Muscle layer of colon (tissue), 2 donors: ENCODE measurements around the gene RSPH6A.

Experiments
- H3K27ac ChIP-seq: one replicate; pipeline ENCODE4 v1.7.0; 2013; ENCODE audit warnings: low read depth, mild to moderate bottlenecking, low read length, moderate library complexity
- H3K27me3 ChIP-seq, 2 donors: one replicate each; pipeline ENCODE4 v1.7.0; 2013; ENCODE audit warnings: low read length in 2 of 2, mild to moderate bottlenecking in 2 of 2; ENCODE audit not compliant: insufficient read depth in 2 of 2, control insufficient read depth in 1 of 2
- H3K36me3 ChIP-seq: one replicate; pipeline ENCODE4 v1.7.0; 2013; ENCODE audit warnings: mild to moderate bottlenecking, low read length; ENCODE audit not compliant: insufficient read depth
- H3K4me1 ChIP-seq: one replicate; pipeline ENCODE4 v1.7.0; 2013; ENCODE audit warnings: mild to moderate bottlenecking, low read length; ENCODE audit not compliant: insufficient read depth
- H3K4me3 ChIP-seq, 2 donors: one replicate each; pipeline ENCODE4 v1.7.0; 2013; ENCODE audit warnings: low read length in 2 of 2, low read depth in 1 of 2, mild to moderate bottlenecking in 1 of 2, moderate library complexity in 1 of 2
- H3K9ac ChIP-seq: one replicate; pipeline ENCODE4 v1.7.0; 2013; ENCODE audit warnings: low read length
- H3K9me3 ChIP-seq: one replicate; pipeline ENCODE4 v1.7.0; 2013; ENCODE audit warnings: mild to moderate bottlenecking, low read length
- donor health status: abdominal sarcoma.
- donor health status: Adenocarcinoma of cecum.

Gene RSPH6A

DNA sequence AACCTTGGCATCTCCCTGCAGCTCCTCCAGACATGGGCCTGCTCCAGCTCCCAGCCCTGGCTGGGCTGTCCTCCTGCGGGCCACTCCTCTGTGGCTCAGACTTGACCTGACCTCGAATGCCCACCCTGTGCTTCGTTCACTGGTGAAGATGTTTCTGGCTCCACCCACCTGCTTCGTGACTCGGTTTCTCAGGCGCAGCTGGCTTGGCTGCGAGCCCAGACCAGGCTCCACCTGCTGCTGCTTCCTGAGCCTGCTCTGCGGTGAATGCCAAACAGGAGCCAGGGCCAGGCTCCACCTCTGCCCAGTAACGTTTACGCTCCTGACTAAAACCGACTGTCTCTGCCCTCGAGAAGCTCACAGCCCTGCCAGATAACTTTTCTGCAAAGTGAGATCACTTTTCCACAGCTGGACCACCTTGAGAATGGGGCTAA, 8.9 kb upstream of the RSPH6A start:
- H3K36me3 ChIP-seq, result peaks cover 72% of the 10 kb centered on the region
- no peak overlapping the region for H3K9ac ChIP-seq
- no peaks in the 10 kb centered on the region for H3K27me3 ChIP-seq
- H3K9me3 ChIP-seq, result no peaks in the 10 kb centered on the region
- no peak overlapping the region for H3K4me3 ChIP-seq
- no peak overlapping the region for H3K27ac ChIP-seq
- H3K4me1 ChIP-seq, result no peaks in the 10 kb centered on the region

DNA sequence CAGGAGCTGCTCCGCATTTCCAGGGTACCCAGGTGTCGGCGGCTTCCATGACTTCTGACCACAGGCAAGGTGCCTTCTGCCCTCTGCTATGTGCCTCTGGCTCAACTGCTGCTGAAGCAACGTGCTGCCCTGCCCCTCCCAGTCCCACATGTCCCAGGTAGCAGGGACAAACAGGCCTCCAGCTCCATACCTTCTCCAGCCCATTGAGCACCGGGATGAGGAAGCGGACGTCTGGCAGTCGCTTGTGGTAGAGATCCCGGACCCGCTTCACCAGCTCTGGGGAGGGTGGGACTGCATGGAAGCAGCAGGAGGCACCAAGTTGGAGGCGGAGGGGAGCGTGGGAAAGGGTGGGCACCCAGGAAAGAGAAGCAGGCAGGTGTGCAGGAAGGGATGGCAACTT, 8.1 kb upstream of the RSPH6A start:
- Histone ChIP-seq H3K36me3 (peaks cover 63% of the 10 kb centered on the region), H3K27me3 (no peaks in the 10 kb centered on the region), H3K4me3 (no peak overlapping the region), H3K4me1 (no peaks in the 10 kb centered on the region), H3K9ac (no peak overlapping the region), H3K27ac (no peak overlapping the region), H3K9me3 (no peaks in the 10 kb centered on the region)

DNA sequence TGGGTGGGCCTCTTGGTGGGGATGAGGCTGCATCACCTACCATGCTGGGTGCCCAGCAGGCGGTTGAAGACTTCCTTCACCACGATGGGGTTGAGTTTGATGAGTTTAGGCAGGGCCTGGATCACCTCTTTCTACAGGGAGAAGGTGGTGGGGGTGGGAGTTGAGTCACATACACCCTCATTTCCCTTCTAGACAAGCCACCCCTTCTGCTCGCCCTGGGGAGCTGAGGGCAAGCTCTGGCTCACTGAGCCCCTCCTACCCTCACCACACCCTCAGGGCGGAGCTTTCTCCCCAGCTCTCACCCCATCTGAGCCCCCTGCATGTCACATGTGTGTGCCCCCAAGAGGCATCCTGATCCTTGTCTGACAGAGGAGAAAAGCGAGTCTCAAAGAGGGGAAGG, 7.6 kb upstream of the RSPH6A start:
- no peak overlapping the region for H3K9ac ChIP-seq
- no peaks in the 10 kb centered on the region for H3K9me3 ChIP-seq
- H3K4me3 ChIP-seq, result no peak overlapping the region
- H3K4me1 ChIP-seq, result no peaks in the 10 kb centered on the region
- no peak overlapping the region for H3K27ac ChIP-seq
- no peaks in the 10 kb centered on the region for H3K27me3 ChIP-seq
- H3K36me3 ChIP-seq, result peaks cover 59% of the 10 kb centered on the region

DNA sequence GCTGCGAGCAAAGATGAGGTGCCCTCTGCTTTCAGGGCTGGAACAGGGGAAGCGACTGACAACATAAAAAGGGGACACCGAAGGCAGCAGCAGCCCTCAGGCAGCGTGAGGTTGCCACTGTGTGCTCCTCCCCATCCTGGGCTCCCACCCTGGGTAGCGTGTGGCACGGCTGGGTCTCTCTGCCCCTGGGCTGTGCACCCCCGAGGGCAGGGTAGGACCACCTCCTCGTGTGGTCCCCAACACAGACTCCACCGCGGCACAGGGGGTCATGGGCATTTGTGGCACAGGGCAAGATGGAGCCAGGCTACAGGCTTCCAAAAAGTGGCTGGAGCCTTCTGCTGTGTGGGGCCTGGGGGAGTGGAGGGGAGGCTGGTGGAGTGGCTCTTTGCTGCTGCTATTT, 6.5 kb upstream of the RSPH6A start:
- Histone ChIP-seq H3K4me1 (no peaks in the 10 kb centered on the region), H3K9me3 (no peaks in the 10 kb centered on the region), H3K27me3 (peaks cover 0 to 2% of the 10 kb centered on the region in 2 donors), H3K27ac (no peak overlapping the region), H3K9ac (no peak overlapping the region), H3K4me3 (no peak overlapping the region), H3K36me3 (peaks cover 47% of the 10 kb centered on the region)

DNA sequence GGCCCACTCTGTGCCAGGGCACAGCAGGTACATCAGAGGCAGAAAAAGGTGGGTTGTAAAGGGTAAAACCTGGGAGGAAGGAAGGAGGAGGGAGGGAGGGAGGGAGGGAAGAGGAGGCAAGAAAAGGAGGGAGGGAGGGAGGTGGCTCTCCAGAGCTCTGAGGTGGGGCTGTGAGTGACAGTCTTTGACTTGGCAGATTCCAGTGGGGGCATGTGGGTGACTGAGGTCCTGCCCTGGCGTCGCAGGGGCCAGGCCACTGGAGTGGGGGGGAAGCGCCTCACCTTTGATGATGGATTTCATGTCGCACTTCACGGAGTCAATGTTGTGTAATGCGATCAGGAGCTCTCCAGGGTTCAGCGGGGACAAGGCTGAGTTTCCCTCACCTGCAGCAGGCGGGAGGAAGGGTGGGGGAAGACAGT, 6.0 kb upstream of the RSPH6A start:
- Histone ChIP-seq H3K36me3 (peaks cover 43% of the 10 kb centered on the region), H3K27me3 (peaks cover 0 to 7% of the 10 kb centered on the region in 2 donors), H3K4me3 (no peak overlapping the region), H3K9me3 (no peaks in the 10 kb centered on the region), H3K27ac (no peak overlapping the region), H3K4me1 (no peaks in the 10 kb centered on the region), H3K9ac (no peak overlapping the region)

DNA sequence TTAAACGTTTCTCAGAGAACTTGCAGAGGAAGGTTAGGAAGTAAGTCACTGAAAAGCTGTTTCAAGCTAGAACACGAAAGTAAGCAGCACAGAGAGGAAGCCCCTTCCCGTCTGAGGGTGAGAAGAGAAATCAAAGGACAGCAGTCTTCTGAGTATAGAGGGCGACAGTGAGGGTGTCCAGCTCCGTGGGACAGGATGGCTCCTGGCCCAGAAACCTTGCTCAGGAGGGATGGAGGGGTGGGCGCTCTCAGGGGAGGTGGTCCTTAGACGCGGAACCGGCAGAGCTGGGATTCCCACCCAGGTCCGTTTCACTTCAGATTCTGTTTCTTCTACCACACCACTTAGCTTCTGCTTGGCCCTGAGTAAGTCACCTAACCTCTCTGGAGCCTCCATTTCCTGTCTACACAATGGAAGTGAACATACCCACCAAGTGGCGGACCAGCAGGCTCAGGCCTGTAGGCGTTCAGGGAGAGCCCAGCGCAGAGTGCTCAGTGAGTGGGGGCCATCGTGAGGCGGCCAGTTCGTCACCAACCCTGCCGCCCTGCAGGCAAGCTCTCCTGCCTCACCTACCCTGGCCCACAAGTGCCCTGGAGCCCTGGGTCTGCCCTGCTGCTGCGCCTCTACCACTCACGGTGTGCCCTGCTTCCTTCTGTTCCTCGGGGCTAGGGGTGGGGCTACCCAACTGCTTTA, 5.5 kb upstream of the RSPH6A start:
- H3K9ac ChIP-seq, result no peak overlapping the region
- no peak overlapping the region for H3K4me3 ChIP-seq
- H3K27ac ChIP-seq, result no peak overlapping the region
- no peaks in the 10 kb centered on the region for H3K4me1 ChIP-seq
- H3K36me3 ChIP-seq, result peaks cover 37% of the 10 kb centered on the region
- H3K27me3 ChIP-seq, result peaks cover 0 to 12% of the 10 kb centered on the region in 2 donors
- no peaks in the 10 kb centered on the region for H3K9me3 ChIP-seq

DNA sequence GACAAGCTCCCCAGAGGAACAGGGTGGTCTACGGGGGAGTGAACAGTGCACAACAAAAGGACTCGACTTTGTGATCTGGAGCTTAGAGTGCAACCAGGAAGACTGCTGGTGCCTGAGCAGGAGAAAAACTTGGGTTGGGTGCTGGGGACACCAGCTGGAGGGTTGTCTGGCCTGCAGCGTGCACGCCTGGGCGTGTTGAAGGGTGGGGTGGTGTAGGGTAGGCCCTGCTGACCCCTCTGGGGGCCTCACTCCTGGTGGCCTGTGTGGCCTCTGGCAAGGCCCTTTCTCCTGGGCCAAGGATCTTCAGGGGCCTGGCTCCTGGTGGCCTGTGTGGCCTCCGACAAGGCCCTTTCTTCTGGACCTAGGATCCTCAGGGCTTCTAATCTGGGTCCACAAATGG, 4.7 kb upstream of the RSPH6A start:
- H3K9me3 ChIP-seq, result no peaks in the 10 kb centered on the region
- H3K4me3 ChIP-seq, result no peak overlapping the region
- peaks cover 30% of the 10 kb centered on the region for H3K36me3 ChIP-seq
- no peak overlapping the region for H3K9ac ChIP-seq
- no peak overlapping the region for H3K27ac ChIP-seq
- H3K4me1 ChIP-seq, result no peaks in the 10 kb centered on the region
- peaks cover 0 to 20% of the 10 kb centered on the region in 2 donors for H3K27me3 ChIP-seq

DNA sequence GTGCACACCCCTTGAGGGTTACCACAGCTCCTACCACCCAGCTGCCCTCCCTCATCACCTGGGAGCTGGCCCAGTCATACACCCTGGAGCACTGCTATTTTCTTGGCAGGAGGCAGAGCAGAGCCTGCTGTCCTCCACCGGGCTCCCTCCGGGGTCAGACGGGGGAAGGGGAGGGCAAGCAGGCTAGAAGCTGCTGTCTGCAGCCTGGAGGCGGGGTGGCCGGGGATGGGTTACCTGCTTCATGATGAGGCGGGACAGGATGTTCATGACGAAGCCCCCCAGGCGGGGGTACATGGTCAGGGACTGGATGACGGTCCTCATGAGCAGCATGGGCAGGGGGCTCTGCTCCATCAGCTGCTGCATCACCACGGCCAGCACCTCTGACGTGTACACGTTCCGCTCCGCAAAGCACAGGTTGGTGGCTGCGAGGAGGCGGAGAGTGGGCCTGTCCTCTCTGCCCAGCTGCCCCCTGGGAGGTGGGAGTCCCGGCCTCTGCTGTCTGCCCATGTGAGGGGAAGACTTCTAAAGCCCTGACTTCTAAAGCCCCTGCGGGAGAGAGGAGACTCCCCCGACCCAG, 2.7 kb upstream of the RSPH6A start:
- Histone ChIP-seq H3K9ac (no peak overlapping the region), H3K4me1 (no peaks in the 10 kb centered on the region), H3K36me3 (peaks cover 16% of the 10 kb centered on the region), H3K9me3 (no peaks in the 10 kb centered on the region), H3K27me3 (peaks cover 0 to 35% of the 10 kb centered on the region in 2 donors), H3K4me3 (no peak overlapping the region), H3K27ac (no peak overlapping the region)

DNA sequence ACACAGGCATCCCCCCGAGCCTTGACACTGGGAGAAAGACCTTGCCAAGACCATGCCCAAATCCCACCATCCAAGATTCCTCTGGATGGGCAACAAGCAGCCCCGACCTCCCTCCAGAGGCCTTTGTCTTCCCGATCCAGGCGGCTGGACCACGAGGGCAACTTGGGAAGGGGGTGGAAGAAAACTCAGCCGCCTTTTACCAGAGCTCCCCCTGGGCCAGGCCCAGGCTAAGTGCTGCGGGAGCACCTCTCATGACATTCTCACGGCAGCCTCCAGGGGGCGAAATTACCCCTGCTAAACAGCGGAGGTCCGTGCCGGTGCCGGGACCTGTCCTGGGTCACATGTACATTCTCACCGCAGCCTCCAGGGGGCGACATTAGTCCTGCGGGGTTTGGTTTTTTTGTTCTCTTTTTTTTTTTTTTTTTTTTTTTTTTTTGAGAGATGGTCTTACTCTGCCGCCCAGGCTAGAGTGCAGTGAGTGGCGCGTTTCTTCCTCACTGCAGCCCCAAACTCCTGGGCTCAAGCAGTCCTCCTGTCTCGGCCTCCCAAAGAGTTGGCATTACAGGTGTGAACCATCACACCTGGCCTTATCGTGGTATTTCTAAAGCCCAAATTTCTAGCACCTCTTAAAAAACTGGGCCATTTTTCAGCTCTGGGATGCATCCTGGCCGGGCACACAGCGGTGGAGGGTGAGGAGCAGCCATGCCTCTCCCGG, 2.1 kb upstream of the RSPH6A start:
- H3K9ac ChIP-seq, result no peak overlapping the region
- H3K27me3 ChIP-seq, result peaks cover 0 to 39% of the 10 kb centered on the region in 2 donors
- no peaks in the 10 kb centered on the region for H3K4me1 ChIP-seq
- peaks cover 10% of the 10 kb centered on the region for H3K36me3 ChIP-seq
- no peak overlapping the region for H3K27ac ChIP-seq
- no peak overlapping the region for H3K4me3 ChIP-seq
- no peaks in the 10 kb centered on the region for H3K9me3 ChIP-seq

DNA sequence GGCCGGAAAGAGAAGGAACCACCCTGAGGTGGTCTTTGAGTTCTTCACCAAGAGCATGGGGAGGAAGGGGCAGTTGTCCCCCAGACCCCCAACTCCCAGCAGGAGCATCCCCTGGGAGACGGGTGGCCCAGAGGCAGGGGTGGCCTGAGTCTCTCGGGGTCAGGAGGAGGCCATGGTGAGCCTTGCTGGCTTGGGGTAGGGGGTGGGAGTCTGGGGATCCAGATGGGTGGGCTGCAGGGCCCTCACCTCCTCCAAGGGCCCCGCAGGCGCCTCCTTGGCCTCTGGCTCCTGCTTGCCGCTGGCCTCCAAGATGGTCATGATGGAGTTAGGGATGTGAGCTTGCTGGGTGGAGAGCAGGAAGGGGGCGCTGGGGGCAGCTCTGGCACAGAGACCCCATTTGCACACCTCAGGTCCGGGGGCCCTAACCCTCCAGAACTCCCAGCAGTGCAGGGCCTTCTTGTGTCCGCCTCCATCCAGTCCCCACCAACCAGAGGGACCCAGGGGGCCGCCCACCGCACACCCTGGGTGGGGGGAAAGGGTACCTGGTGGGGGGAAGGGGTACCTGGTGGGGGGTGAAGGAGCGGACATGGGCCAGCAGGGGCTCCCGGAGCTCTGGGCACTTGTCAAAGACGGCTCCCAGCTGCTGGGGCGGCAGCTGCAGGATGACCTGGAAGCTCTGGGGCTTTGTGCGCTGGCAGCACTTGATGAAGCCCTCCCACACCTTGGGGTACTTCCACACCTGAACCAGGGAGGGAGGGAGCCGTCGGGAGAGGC, 1.3 kb upstream of the RSPH6A start:
- Histone ChIP-seq H3K9me3 (no peaks in the 10 kb centered on the region), H3K4me3 (no peak overlapping the region), H3K4me1 (no peaks in the 10 kb centered on the region), H3K27me3 (peaks cover 0 to 39% of the 10 kb centered on the region in 2 donors), H3K9ac (no peak overlapping the region), H3K27ac (no peak overlapping the region), H3K36me3 (peaks cover 10% of the 10 kb centered on the region)

DNA sequence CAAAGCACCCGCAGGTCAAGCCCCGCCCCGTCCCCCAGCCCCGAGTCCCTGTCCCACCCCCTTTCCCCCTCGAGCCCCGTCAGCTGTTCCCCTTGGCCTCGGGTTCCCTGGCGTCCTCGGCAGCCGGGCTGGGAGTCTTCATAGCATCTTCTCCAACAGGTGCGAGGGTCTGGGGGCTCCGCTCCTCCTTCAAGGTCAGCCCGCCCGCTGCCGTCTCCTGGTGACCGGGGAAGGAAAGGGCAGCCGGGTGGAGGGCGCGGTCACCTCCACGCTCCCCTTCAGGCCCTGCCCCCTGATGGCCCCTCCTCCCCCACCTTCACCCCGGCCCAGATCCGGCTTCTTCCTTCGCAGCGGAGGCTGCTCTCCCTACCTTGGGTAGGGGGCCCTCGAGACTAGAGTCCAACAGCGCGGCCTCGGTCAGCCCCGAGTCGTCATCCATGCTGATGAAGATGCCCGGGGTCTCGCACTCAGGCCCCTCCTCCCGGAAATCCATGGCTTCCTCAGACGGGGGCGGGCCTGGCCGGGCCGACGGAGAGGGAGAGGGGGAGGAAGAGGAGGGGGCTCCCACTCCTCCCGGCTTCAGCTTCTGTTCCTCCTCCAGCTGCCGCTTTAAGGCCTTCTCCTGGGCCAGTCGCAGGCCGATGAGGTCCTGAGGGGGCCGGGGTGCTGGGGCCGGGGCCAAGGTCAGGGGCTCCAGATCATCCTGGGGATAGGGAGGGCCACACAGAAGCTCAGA, 541 bp upstream of the RSPH6A start:
- no peak overlapping the region for H3K27ac ChIP-seq
- H3K9me3 ChIP-seq, result no peaks in the 10 kb centered on the region
- H3K4me3 ChIP-seq, result no peak overlapping the region
- no peaks in the 10 kb centered on the region for H3K4me1 ChIP-seq
- H3K9ac ChIP-seq, result no peak overlapping the region
- peaks cover 3% of the 10 kb centered on the region for H3K36me3 ChIP-seq
- H3K27me3 ChIP-seq, result peaks cover 0 to 39% of the 10 kb centered on the region in 2 donors
